TTC549 (cell line): ENCODE measurements around the gene MYT1.
"Not testable (repeated sequence)": the region's sequence is repeated elsewhere in the genome, so short reads cannot be mapped to it uniquely, and the experiment has no call there.

Source experiments
- FAIRE-seq: peaks from 2 replicates; lab custom pipeline; 2012; peaks lifted over from hg19 to GRCh38; lab: Jason Lieb, UNC

Gene MYT1

DNA sequence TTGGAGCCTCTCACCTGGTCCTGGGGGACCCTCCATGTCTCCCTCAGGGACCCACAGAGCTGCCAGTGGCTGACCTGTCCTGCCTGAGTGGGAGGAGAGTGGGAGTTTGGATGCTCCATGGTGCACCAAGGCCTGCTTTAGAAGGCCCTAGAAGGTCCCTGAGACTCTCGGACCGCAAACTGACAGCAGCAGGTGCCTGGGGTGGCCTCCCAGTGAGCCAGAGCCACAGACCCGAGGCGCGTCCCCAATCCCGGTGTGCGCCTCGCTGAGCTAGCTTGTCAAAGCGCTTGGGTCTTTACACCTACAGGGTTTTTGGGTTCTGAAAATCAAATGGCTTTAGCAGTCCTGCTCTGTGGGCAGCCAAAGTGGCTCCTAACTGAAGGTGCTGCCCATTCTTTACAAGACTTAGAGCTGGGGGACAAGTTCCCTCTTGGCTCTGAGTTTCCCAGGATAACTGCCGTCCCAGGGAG lies 4.9 kb downstream of the MYT1 start:
- FAIRE-seq: no peak

DNA sequence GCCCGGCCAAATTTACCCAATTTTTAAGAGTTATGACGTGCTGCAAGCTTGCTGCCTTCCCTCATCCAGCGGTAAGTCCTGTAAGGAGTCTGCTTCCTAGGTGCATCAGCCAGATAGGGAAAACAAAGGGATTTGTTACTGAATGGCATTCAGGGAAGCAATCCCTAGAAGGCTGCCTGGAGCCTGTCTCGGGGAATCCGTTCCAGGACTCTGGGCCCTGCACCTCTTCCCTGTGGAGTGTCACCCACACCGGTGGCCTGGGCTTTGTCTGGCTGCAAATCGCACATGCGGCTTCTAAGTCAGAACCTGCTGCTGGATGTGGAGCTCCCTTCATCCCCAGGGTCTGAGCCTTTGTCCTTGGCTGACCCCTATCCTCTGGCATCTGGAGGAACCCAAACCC lies 7.0 kb downstream of the MYT1 start:
- FAIRE-seq: no peak

DNA sequence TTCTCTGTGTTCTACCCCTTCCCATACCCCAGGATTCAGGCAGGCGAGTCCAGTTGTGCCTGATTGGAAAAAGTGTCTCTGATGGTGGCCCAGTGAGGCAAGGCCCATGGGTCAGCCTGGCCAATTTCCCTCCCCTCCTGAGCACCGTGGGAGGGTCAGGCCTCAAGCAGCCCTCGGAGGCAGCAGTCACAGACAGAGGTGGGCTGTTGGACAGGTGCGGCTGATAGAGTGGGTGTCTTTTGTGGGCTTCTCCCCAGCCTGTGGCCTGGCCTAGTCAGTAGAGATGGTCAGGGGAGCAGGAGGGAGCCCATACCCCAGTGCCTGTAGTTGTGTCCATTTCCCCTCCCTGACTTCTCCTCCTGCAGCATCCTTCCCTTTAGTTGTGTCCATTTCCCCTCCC lies 8.9 kb downstream of the MYT1 start:
- no peak for FAIRE-seq

DNA sequence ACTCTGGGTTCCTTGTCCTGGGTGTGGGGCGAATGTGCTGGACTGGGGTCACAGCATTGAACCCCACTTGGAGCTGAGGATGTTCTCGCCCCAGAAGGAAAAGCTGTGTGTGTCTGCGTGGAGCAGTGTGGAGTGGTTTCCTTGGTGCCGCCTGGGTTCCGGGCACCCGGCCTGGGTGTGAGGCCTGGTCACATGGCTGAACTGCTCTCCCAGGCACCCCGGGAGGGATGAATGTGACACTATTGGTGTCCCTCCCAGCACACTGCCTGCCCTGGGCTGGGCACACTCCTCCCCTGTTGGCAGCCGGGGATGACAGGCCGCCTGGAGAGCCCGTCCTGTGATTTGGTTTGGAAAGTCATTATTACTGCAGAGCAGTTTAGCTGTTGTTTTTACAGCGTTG lies 12.3 kb downstream of the MYT1 start:
- no peak for FAIRE-seq

DNA sequence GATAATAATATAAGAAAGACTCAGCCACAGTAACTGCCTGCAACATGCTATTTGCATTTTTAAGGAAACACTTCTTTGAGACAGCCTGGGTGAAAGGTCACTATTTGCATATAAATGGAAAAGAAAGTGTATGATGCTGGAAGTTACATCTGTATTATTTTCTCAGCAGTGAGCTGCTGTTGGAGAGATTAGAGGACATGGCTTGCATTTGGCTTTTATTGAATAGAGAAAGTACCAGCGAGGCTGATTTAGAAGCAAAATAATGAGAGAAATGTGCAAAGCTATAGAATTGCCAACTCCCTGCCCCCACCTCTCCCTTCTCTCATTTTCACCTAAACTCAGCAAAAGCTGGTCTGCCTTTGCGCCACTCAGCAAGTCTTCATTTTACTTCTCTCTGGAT lies 12.7 kb downstream of the MYT1 start:
- FAIRE-seq: no peak

DNA sequence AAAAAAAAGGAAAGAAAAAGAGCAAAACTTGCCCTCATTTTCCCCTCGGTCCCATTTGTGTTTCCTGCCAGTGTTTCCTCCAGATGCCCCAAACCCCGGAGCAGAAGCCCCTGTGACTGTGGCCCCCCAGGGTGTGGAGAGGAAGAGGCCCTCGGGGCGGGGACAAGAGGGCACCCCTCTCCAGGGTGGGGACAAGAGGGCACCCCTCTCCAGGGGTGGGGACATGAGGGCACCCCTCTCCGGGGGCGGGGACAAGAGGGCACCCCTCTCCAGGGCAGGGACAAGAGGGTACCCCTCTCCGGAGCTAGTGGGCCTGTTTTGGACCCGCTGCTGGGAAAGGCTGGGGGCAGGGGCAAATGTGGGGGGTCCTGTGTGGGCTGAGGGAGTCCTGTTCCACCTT lies 13.1 kb downstream of the MYT1 start:
- FAIRE-seq: no peak

DNA sequence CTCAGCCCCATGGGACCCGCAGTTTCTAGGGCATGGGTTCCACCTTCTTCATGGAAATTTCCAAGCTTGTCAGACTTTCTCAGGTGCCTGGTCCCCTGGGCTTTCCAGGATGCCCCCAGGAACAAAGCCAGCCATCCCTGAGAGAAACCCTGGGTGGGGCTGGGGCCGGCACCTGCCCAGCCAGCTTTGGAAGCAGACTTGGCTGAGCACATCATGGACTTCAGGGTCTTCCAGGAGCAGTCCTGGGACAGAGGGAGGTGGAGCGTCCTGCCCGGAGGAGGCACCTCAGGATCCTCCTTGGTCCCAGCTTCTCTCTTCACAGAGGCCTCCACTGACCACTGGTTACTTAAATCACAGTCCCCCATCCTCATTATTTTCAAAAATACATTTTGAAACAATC lies 13.5 kb downstream of the MYT1 start:
- no peak for FAIRE-seq

DNA sequence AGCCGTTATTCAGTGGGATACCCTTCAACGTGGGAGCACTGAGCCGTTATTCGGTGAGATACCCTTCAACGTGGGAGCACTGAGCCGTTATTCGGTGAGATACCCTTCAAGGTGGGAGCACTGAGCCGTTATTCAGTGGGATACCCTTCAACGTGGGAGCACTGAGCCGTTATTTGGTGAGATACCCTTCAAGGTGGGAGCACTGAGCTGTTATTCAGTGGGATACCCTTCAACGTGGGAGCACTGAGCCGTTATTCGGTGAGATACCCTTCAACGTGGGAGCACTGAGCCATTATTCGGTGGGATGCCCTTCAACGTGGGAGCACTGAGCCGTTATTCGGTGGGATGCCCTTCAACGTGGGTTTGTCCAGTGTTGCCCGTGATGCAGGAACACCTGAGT lies 14.7 kb downstream of the MYT1 start:
- not testable (repeated sequence) for FAIRE-seq

DNA sequence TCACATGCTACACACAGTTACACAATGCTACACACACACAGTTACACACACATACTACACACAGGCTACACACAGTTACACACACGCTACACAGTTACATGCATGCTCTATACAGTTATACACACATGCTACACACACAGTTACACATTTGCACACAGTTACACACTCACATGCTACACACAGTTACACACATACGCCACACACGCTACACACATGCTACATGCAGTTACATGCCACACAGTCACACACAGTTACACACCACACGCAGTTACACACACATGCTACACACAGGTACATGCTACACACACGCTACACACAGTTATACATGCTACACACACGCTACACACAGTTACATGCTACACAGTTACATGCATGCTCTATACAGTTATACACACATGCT lies 15.6 kb downstream of the MYT1 start:
- FAIRE-seq: no peak

DNA sequence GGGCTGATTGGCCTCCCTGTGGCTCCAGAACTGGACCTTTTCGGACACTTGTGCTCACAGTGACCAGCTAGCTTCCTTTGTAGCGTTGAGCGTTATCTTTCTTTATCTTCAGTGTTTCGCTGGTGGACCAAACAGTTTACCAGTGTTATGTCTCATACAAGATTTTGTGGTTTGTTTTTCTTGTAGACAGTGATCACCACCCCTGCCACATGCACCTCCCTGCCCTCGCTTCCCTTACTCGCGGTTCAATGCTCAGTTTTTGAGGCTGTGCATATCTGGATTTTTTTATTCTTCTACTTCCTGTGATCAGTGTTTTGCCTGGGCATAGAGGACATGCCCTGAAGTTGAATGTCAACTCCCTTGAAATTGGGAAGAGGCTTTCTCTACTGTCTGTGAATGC lies 16.4 kb downstream of the MYT1 start:
- FAIRE-seq: no peak

DNA sequence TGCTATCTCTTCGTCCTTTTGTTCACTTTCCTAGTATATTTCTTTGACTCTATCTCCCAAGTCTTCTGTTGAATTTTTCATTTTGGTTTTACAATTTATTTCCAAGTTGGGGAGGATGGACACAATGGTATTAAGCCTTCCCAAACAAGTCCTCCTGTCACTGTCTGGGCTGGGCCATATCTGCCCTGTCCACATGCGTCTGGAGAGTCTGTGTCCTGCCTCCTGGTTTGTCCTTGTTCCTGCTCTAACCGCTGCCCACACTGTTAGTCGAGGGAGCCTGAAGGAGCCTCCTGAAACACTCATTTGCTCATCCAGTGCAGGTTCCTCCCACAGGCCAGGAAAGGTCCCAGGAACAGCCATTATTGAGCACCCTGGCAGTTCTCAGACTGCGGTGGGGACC lies 17.1 kb downstream of the MYT1 start:
- no peak for FAIRE-seq

DNA sequence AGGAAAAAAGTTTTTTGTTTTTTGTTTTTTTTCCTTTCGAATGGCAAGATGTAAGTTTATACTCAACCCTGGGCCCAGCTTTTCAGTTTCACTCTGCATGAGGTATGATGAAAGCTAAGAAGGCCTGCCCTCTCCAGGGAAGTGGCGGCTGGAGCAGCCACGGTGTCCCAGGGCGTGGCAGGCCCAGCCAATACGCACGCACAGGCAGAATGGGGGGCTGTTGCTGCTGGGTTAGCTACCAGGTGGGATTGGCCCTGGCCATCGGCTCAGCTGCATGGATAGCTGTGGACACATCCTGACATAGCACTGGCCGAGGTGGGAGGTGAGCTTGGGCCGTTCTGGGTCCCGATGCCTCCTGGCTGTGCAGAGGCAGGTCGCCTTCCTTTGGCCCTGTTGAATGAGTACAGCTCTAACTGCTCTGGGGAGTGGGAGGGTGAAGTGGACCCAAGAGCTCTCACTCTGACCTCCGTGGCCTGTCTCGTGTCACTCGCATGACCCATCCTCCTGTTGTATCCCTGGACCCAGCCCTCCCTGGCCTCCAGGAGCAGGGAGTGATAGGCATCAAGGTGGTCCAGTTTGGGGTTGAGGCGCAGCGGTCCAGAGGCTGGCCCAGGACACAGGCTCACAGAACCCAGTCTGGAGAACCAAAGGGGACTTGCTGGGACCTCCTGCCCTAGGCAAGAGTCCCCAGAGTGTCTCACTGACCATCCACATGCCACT lies 18.1 kb downstream of the MYT1 start:
- no peak for FAIRE-seq

DNA sequence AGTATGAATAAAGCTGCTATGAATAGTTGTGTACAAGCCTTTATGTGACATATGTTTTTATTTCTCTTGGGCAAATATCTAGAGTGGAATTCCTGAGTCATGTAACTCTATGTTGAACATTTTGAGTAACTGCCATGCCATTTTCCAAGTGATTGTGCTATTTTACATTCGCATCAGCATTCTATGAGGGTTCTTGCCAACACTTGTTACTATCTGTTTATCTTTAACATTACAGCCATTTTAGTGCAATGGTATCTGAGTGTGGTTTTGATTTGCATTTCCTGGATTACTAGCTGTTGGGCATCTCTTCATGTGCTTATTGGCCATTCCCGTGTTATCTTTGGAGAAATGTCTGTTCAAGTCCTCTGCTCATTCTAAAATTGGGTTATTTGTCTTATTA lies 19.1 kb downstream of the MYT1 start:
- FAIRE-seq: no peak

DNA sequence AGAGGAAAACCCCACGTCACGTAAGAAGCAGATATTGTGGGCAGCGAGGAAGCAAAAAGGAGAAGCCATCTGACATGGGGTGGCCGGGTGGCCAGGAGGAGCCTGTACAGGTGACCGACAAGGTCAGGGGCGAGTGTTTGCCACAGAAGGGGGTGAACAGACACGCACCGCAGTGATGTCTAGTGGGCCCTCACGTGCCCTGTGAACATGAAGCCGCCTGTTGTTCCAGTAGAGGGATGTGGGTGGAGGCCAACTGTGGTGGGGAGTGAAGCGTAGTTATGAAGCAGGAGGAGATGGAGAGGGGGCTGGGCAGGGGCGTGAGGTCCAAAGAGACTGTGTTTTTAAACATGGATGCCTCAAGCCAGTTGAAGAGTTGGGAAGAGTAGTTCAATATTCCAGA lies 20.5 kb downstream of the MYT1 start:
- no peak for FAIRE-seq

DNA sequence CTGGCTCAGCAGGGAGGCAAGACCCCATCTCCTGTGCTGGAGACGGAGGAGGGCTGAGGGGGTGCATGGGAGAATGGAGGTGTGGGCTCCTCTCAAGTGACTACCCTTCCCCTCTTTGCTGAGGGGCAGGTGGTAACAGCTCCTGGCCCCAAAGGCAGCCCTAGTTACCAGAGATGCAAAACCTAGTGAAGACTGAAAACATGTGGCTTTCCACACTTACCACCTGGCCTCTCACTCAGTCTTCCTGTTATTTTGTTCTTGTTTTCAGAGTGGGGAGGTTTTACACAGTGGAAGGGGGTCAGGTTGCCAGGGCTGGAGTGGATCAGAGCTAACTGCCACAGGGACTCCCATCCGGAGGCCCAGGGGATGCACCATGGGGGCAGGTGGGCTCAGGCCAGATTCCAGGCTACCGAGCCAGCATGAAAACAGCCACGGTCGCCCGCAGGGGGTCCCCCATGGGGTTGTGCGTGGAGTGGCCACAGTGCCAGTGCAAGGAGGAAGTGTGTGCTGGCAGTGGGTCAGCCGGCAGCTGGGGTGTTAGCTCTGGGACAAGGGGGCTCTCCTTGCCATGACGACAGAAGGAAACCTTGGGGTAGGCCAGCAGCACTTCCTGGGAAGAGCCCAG lies 21.1 kb downstream of the MYT1 start:
- FAIRE-seq: no peak

DNA sequence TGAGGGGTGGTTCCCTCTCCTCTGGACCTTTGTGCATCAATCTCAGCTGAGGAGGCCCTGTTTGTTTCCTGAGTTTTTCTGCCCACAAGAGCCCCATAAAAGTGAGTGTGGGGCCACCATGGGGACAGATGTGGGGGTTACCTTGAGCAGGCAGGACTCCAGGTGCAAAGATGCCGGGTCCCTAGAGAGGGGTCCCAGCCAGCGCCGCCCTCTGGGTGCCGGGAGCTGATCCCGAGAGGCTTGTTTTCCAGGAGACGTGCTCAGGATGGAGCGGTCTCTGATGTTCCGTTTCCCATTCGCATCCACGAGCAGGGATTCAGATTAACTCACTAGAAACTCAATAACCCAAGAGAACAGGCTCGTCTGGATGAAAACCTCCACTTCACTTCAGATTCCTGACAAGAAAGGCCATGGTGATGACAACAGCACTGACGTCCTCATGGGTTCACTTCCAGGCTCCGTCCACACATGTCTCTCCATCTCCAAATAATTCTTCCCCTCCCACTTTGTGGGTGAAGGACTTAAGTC lies 21.9 kb downstream of the MYT1 start:
- FAIRE-seq: no peak

DNA sequence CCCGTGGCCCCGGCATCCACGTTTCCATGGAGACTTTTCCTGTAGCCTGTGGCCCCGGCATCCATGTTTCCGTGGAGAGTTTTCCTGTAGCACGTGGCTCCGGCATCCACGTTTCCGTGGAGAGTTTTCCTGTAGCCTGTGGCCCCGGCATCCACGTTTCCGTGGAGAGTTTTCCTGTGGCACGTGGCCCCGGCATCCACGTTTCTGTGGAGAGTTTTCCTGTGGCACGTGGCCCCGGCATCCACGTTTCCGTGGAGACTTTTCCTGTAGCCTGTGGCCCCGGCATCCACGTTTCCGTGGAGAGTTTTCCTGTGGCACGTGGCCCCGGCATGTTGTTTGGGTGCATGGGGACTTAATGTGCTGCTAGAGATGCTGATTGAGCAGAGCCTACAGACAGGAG lies 23.0 kb downstream of the MYT1 start:
- not testable (repeated sequence) for FAIRE-seq

DNA sequence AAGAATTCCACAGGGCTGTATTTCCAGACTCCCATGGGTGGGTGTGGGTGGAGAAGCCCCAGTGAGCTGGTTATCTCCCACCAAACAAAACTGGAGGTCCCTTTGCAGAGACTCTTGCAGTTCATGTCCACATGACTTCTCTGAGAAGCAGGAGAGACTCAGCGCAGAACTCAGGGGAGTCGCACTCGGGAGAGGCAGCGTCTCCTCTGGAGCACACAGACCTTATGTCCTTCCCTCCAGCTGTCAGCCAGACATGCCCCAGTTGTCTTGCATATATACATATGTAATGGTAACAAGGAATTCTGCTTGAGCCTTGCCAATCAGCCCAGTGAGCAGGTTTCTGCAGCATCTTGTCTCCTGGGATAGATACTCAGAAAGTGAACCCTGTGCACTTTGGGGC lies 23.8 kb downstream of the MYT1 start:
- FAIRE-seq: no peak

DNA sequence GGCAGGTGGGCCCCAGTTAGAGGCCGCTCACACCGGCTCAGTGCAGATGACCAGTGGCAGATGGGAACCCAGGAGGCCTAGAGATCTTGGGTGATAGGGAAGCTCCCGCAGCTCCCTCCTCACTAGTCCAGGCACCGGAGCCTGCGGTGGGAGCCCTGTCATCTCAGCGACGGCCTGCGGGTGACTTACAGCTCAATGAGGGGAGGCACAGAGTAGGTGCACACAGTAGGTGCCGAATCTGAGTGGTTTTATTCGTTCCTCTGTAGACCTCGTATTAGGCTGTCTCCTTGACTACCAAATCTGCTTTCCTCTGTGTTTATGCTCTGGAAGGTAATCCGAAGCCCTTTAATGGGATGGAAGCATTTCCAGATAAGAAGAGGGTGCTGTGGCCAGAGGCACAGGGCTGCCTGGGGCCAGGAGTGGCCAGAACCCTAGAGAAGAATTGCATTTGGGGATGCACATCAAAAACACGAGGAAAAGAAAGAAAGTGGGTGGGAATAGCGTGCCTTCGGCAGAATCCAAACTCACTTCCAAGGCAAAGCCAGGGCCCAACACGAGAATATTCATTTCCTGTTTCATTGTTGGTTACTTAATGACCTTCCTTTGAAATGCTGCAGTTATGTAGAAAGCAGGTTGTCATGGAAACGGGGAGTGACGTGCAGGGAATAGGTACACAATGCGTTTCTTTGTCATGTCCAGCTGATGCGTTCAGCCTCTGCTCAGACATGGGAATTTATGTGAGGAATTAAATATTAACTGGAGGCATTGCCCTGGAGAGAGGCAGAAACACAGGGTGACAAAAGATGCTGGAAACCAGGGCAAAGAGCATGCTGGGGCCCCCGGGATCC lies 24.7 kb downstream of the MYT1 start:
- no peak for FAIRE-seq

DNA sequence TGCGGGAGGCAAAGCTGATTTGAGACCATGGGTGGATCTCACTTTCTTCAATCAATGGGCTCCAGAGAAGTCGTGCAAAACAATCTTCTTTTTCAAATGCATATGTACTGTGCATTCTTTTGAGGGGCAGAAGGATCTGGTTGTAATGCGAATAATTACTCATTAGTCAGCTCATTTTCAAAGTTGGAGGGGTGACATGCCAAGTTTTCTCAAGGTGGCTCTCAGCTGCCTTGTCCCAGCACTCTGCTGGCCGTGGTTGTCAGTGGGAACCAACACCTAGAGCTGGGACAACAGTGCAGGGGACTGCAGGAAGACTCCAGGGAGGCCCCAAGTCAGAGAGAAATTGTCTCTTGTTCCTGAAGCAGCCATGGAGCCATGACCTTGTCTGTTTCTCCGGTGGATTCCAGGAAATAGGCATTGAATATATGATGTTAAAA lies 25.3 kb downstream of the MYT1 start:
- FAIRE-seq: no peak

DNA sequence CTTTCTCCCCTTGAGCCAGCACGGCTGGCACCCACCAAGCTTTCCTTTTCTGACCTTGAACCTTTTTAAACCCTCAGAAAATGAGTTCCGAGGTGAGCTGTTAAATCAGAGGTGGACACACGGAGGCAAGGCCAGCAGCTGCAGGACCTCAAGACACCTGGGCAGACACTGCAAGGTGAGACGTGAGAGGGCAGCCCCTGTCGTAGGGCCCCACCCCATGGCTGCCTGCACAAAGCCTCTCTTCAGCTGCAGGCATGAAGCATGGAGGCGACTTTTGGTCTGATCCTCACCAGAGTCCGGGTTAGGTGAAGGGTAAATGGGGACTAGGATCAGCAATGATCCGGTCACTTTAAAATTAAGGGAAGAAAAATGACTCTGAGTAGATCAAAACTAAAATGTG lies 25.7 kb downstream of the MYT1 start:
- no peak for FAIRE-seq

DNA sequence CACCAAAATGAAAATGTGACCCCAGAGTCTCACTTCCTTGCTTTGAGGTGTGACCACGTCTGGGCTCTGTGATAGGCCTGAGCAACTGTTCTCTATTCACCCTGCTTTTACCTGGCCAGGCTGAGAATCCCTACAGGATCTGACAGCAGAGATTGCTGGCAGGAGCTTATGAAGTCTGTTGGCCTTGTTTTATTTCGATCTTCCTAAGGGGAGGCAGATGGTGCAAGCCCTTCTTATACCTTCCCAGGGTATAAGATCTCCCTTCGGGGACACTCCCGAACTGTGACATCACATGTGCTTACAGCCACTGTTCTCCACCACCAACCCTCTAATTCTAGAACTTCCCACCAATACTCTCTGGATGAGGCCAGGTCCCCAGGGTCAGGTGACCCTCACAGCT lies 26.8 kb downstream of the MYT1 start:
- no peak for FAIRE-seq

DNA sequence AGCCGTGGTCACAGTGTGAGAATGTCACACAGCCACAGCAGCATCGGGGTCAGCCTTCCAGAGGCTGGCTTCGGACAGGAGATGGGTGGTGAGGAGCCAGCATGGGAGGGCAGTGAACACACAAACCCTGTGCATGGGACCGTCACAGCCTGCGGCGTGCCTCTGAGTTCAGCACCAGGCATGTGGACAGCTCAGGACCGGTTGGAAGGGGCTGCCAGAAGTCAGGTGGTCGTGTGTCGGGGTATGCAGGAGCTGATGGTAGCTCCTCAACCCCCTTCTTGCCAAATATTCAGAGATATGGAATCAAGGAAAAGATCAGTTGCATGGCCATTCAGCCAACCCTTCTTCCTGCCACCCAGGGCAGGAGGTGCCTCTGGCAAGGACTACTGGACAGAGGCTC lies 28.2 kb downstream of the MYT1 start:
- no peak for FAIRE-seq
